ENCODE measurements around the gene GLTP.

DNA sequence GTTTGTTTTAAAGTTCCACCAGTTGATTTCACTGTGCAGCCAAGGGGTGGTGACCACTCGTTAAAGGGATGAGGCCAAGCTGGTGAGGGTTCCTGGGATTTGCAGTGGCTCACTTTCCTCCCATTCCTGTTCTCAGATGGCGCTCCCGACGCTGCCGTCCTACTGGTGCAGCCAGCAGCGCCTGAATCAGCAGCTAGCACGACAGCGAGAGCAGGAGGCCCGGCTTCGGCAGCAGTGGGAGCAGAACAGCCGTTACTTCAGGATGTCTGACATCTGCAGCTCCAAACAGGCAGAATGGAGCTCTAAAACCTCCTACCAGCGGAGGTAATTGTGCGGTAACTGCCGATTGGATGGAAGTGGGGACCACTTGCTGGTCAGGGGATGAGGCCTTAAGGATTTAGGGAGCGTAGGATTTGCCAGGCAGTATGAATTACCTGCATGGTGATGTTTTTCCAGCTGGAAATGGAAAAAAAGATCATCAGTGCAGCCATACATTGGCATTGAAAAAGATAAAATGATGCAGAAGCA is 22.6 kb upstream of the GLTP start:
- TF ChIP-seq, protein P1, sequence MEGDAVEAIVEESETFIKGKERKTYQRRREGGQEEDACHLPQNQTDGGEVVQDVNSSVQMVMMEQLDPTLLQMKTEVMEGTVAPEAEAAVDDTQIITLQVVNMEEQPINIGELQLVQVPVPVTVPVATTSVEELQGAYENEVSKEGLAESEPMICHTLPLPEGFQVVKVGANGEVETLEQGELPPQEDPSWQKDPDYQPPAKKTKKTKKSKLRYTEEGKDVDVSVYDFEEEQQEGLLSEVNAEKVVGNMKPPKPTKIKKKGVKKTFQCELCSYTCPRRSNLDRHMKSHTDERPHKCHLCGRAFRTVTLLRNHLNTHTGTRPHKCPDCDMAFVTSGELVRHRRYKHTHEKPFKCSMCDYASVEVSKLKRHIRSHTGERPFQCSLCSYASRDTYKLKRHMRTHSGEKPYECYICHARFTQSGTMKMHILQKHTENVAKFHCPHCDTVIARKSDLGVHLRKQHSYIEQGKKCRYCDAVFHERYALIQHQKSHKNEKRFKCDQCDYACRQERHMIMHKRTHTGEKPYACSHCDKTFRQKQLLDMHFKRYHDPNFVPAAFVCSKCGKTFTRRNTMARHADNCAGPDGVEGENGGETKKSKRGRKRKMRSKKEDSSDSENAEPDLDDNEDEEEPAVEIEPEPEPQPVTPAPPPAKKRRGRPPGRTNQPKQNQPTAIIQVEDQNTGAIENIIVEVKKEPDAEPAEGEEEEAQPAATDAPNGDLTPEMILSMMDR (IDR thresholded peaks at IDR 0.05; ENCODE audit: low read length): no peak
- TF ChIP-seq EZH2 (optimal IDR thresholded peaks at IDR 0.05; ENCODE audit: low read depth, low read length): no peak
- TF ChIP-seq EZH2phosphoT487 (IDR thresholded peaks at IDR 0.05; ENCODE audit: low read length): no peak

All from MM.1S (cell line).